Upper lobe of left lung (tissue), 6 donors: ENCODE results near the gene TULP1. TPM values are rescaled to one million over a fixed set of nuclear protein-coding genes. Genes with fewer than 3 reads are reported as not detected.

Experiments
- ATAC-seq, 2 donors: fragments of 200-7000 bp; cut with Tn5 transposase; one replicate each; pipeline ENCODE4 v1.9.1; 2022; ENCODE audit warnings: mild to moderate bottlenecking in 2 of 2, moderate library complexity in 2 of 2; ENCODE audit not compliant: low FRiP score in 2 of 2
- DNase-seq, 2 donors: peaks; one replicate each; pipeline ENCODE4 v3.0.0-alpha.2; 2019 to 2020
- H3K27ac ChIP-seq, 4 donors: fragments of 200-600 bp; sonication (generic); one replicate each; pipeline ENCODE4 v1.5.1; 2016 to 2019
- H3K27me3 ChIP-seq, 4 donors: fragments of 200-600 bp; sonication (generic); one replicate each; pipeline ENCODE4 v1.5.1; 2017 to 2019
- H3K36me3 ChIP-seq, 4 donors: fragments of 200-600 bp; sonication (generic); one replicate each; pipeline ENCODE4 v1.5.1; 2016 to 2019
- H3K4me1 ChIP-seq, 4 donors: fragments of 200-600 bp; sonication (generic); one replicate each; pipeline ENCODE4 v1.5.1; 2018 to 2019
- H3K4me3 ChIP-seq, 4 donors: fragments of 200-600 bp; sonication (generic); one replicate each; pipeline ENCODE4 v1.5.1; 2017 to 2019; ENCODE audit warnings: mild to moderate bottlenecking in 2 of 4, moderate library complexity in 1 of 4
- H3K9me3 ChIP-seq, 4 donors: fragments of 200-600 bp; sonication (generic); one replicate each; pipeline ENCODE4 v1.5.1; 2018 to 2019
- CTCF ChIP-seq, 6 experiments: fragments of 450-650 bp in 4 of 6; fragments of 200-600 bp in 2 of 6; sonication (generic) in 2 of 6; IDR thresholded peaks; one replicate each; pipeline ENCODE4 v1.5.1; 2016 to 2019; ENCODE audit warnings: antibody characterized with exemption in 6 of 6
- EP300 ChIP-seq, 4 donors: sonication (generic); formaldehyde crosslinking; IDR thresholded peaks; one replicate each; pipeline ENCODE4 v1.5.1; 2017; ENCODE audit warnings: antibody characterized with exemption in 4 of 4, control low read depth in 2 of 4
- POLR2A ChIP-seq, 4 donors: fragments of 450-650 bp; IDR thresholded peaks; one replicate each; pipeline ENCODE4 v1.5.1; 2016 to 2017; ENCODE audit warnings: antibody characterized with exemption in 4 of 4, mild to moderate bottlenecking in 2 of 4
- POLR2AphosphoS5 ChIP-seq, 2 donors: sonication (generic); formaldehyde crosslinking; IDR thresholded peaks; one replicate each; pipeline ENCODE4 v1.5.1; 2017; ENCODE audit warnings: antibody characterized with exemption in 2 of 2
- WGBS, 2 donors: methylation state at CpG; one replicate each; pipeline ENCODE4 v1.1.5; 2017 to 2018; 5-methylcytosine and 5-hydroxymethylcytosine counted together
- total RNA-seq, 6 donors: library from RNA; depleted of rRNA in 4 of 6; stranded (reverse); fragments of >200 nt in 4 of 6; gene quantifications; one replicate each; pipeline versions ENCODE4 v1.1.0 to v1.2.1, GENCODE V29; 2016 to 2021
- donor health status: DM: no; HTN: no; CAD: no; lungs with moderate emphysema.
- donor health status: DM: no; HTN: yes; CAD: no; lungs with severe emphysema.

TULP1 gene
- total RNA-seq, 6 donors from 2014 or later: not detected

GRCh38 chr6:35496036-35496840 is 16.5 kb downstream of the TULP1 start:
- Histone ChIP-seq H3K27me3 (peaks cover 0 to 12% (median 4%) of the 10 kb centered on the region in 4 donors), H3K27ac (peak overlapping the region; percentile 94 to 97 (median 94)), H3K4me1 (peaks cover 40 to 65% (median 56%) of the 10 kb centered on the region in 4 donors), H3K4me3 (peak overlapping the region; percentile 48 to 95 (median 84)), H3K9me3 (no peaks in the 10 kb centered on the region), H3K36me3 (no peaks in the 10 kb centered on the region)
- DNase-seq (peak in 1 of 2 donors; percentile 90), ATAC-seq (peak; percentile 4 to 55)
- TF ChIP-seq CTCF (IDR thresholded peaks at IDR 0.05) (no peak), POLR2AphosphoS5 (IDR thresholded peaks at IDR 0.05) (no peak), EP300 (IDR thresholded peaks at IDR 0.05) (no peak), POLR2A (IDR thresholded peaks at IDR 0.05) (no peak)
- 25 to 46% methylated on average over 5 to 28 of the region's 63 CpGs for WGBS, 2 donors

GRCh38 chr6:35495258-35496035 is 17.2 kb downstream of the TULP1 start:
- ATAC-seq: no peak
- no peak for DNase-seq

GRCh38 chr6:35494161-35494563 is 18.5 kb downstream of the TULP1 start:
- TF ChIP-seq CTCF (IDR thresholded peaks at IDR 0.05) (no peak), POLR2A (IDR thresholded peaks at IDR 0.05) (no peak), EP300 (IDR thresholded peaks at IDR 0.05) (no peak), POLR2AphosphoS5 (IDR thresholded peaks at IDR 0.05) (no peak)
- Histone ChIP-seq H3K27ac (peak overlapping the region in 3 of 4 donors; percentile 10 to 34 (median 32)), H3K4me3 (peak overlapping the region in 1 of 4 donors; percentile 95), H3K4me1 (peaks cover 52 to 78% (median 65%) of the 10 kb centered on the region in 4 donors), H3K36me3 (no peaks in the 10 kb centered on the region), H3K27me3 (peaks cover 0 to 12% (median 4%) of the 10 kb centered on the region in 4 donors), H3K9me3 (no peaks in the 10 kb centered on the region)
- WGBS, 2 donors: 2% methylated on average over 3 of the region's 4 CpGs
- ATAC-seq (no peak), DNase-seq (no peak)

More at GRCh38 chr6:35495258-35496035, 17.2 kb downstream of the TULP1 start:
- Histone ChIP-seq H3K4me1 (peaks cover 43 to 70% (median 62%) of the 10 kb centered on the region in 4 donors), H3K4me3 (peak overlapping the region; percentile 48 to 95 (median 84)), H3K27ac (peak overlapping the region; percentile 94 to 97 (median 94)), H3K9me3 (no peaks in the 10 kb centered on the region), H3K36me3 (no peaks in the 10 kb centered on the region), H3K27me3 (peaks cover 0 to 12% (median 4%) of the 10 kb centered on the region in 4 donors)
- WGBS, 2 donors: 69 to 76% methylated on average over 6 to 9 of the region's 9 CpGs
- TF ChIP-seq CTCF (IDR thresholded peaks at IDR 0.05): no peak
- no peak for TF ChIP-seq EP300 (IDR thresholded peaks at IDR 0.05)
- no peak for TF ChIP-seq POLR2A (IDR thresholded peaks at IDR 0.05)
- no peak for TF ChIP-seq POLR2AphosphoS5 (IDR thresholded peaks at IDR 0.05)

GRCh38 chr6:35493307-35493983 is 19.3 kb downstream of the TULP1 start:
- Histone ChIP-seq H3K27me3 (peaks cover 0 to 12% (median 2%) of the 10 kb centered on the region in 4 donors), H3K36me3 (no peaks in the 10 kb centered on the region), H3K9me3 (no peaks in the 10 kb centered on the region), H3K4me1 (peaks cover 57 to 81% (median 67%) of the 10 kb centered on the region in 4 donors), H3K4me3 (no peak overlapping the region), H3K27ac (peak overlapping the region in 3 of 4 donors; percentile 21 to 34 (median 24))
- DNase-seq: no peak
- TF ChIP-seq POLR2AphosphoS5 (IDR thresholded peaks at IDR 0.05) (no peak), EP300 (IDR thresholded peaks at IDR 0.05) (no peak), POLR2A (IDR thresholded peaks at IDR 0.05) (no peak), CTCF (IDR thresholded peaks at IDR 0.05) (no peak)
- ATAC-seq: no peak
- WGBS, 2 donors: 83 to 93% methylated on average over 27 to 28 of the region's 28 CpGs
